Astrocyte of the hippocampus (primary cell): ENCODE measurements around the gene HES1.

Experiments used
- DNase-seq: peaks from one replicate; pipeline ENCODE4 v3.0.0; 2011; ENCODE audit warnings: low read depth, low spot score

HES1 gene

GRCh38 chr3:194166682-194167479, 30.9 kb downstream of the HES1 start:
- no peak for DNase-seq

- no peak for DNase-seq
These were observed 31.7 kb downstream of the HES1 start for GRCh38 chr3:194167480-194168282.

- no peak for DNase-seq
These were observed 33.0 kb downstream of the HES1 start for GRCh38 chr3:194168994-194169393.

GRCh38 chr3:194169595-194169994, 33.6 kb downstream of the HES1 start:
- no peak for DNase-seq

- DNase-seq: no peak
These were observed 34.8 kb downstream of the HES1 start for GRCh38 chr3:194170793-194171192.

GRCh38 chr3:194174406-194174805, 38.5 kb downstream of the HES1 start:
- DNase-seq: no peak

- no peak for DNase-seq
These were observed 39.0 kb downstream of the HES1 start for GRCh38 chr3:194174980-194175379.

GRCh38 chr3:194176274-194176991, 40.5 kb downstream of the HES1 start:
- no peak for DNase-seq

- no peak for DNase-seq
These were observed 41.2 kb downstream of the HES1 start for GRCh38 chr3:194177141-194177540.

- no peak for DNase-seq
These were observed 42.2 kb downstream of the HES1 start for GRCh38 chr3:194178128-194178527.

GRCh38 chr3:194178669-194179068, 42.7 kb downstream of the HES1 start:
- DNase-seq: no peak

GRCh38 chr3:194180570-194180969, 44.6 kb downstream of the HES1 start:
- DNase-seq: no peak

GRCh38 chr3:194181612-194182529, 45.9 kb downstream of the HES1 start:
- DNase-seq: no peak

GRCh38 chr3:194183271-194183670, 47.3 kb downstream of the HES1 start:
- no peak for DNase-seq

GRCh38 chr3:194184265-194184751, 48.4 kb downstream of the HES1 start:
- DNase-seq: no peak

- no peak for DNase-seq
These were observed 48.9 kb downstream of the HES1 start for GRCh38 chr3:194184801-194185200.

- DNase-seq: no peak
These were observed 49.3 kb downstream of the HES1 start for GRCh38 chr3:194185221-194185620.

- no peak for DNase-seq
These were observed 51.4 kb downstream of the HES1 start for GRCh38 chr3:194187233-194187944.
